K562 (cell line): ENCODE results near the gene CHODL. TPM values are rescaled to one million over a fixed set of nuclear protein-coding genes. Genes with fewer than 3 reads are reported as not detected.

Experiments
- ATAC-seq: fragments of 200-7000 bp; cut with Tn5 transposase; 3 replicates; pipeline ENCODE4 v1.9.1; 2020; ENCODE audit warnings: moderate library complexity
- BruUV-seq: library from RNA; stranded (reverse); fragments of 400-500 nt; replicated peaks from 2 replicates; lab custom pipeline; 2021; lab: Mats Ljungman, UMichigan
- CTCF ChIA-PET: fragments of 300-600 bp; formaldehyde crosslinking; extraction: SDS; loops from one replicate; lab custom pipeline; 2021; ENCODE audit warnings: low intra/inter-chr PET ratio; lab: Yijun Ruan, JAX
- POLR2A ChIA-PET: fragments of 300-600, 350-650 bp; sonication (Branson Sonifier 250); formaldehyde crosslinking; extraction: SDS; loops from one replicate; lab custom pipeline; 2021; ENCODE audit warnings: antibody characterized with exemption, inconsistent platforms; lab: Yijun Ruan, JAX
- DNase-seq, 4 experiments: peaks; one replicate each; pipeline versions ENCODE4 v3.0.0 to v3.0.0-alpha.2; 2011 to 2018; ENCODE audit warnings: low spot score in 3 of 4, mixed read lengths in 3 of 4; ENCODE audit errors: extremely low read depth in 1 of 4
- FAIRE-seq: peaks from 2 replicates; lab custom pipeline; 2011; peaks lifted over from hg19 to GRCh38; lab: Jason Lieb, UNC
- H2AFZ ChIP-seq: 2 replicates; pipeline ENCODE4 v1.6.0; 2011; ENCODE audit warnings: low read depth, low read length, control low read depth, inconsistent platforms
- H3K27ac ChIP-seq: fragments of 200-600 bp; 3 replicates; pipeline ENCODE4 v1.8.0; 2011; ENCODE audit warnings: low read depth, mild to moderate bottlenecking, control low read depth, inconsistent platforms, low read length, moderate library complexity, mixed read lengths; ENCODE audit errors: extremely low read depth
- H3K27me3 ChIP-seq, 2 experiments: fragments of 300-600 bp in 1 of 2; 2 replicates in 1 of 2; 3 replicates in 1 of 2; pipeline versions ENCODE4 v1.6.0 to v1.8.0; 2011; ENCODE audit warnings: inconsistent platforms in 2 of 2, low read length in 2 of 2, mild to moderate bottlenecking in 1 of 2, mixed read lengths in 1 of 2, moderate library complexity in 1 of 2; ENCODE audit not compliant: control insufficient read depth in 2 of 2, insufficient read depth in 2 of 2
- H3K36me3 ChIP-seq: fragments of 300-600 bp; 3 replicates; pipeline ENCODE4 v1.8.0; 2011; ENCODE audit warnings: mild to moderate bottlenecking, low read length, inconsistent platforms; ENCODE audit not compliant: control insufficient read depth, insufficient read depth
- H3K4me1 ChIP-seq, 2 experiments: fragments of 200-600 bp in 1 of 2; replicated peaks in 1 of 2; 2 replicates in 1 of 2; 3 replicates in 1 of 2; pipeline versions ENCODE4 v1.5.1 to v1.8.0; 2011; ENCODE audit warnings: inconsistent platforms in 2 of 2, low read length in 2 of 2, mild to moderate bottlenecking in 1 of 2, mixed read lengths in 1 of 2, moderate library complexity in 1 of 2; ENCODE audit not compliant: control insufficient read depth in 2 of 2, insufficient read depth in 2 of 2
- H3K4me2 ChIP-seq: 2 replicates; pipeline ENCODE4 v1.6.1; 2011; ENCODE audit warnings: low read length, control low read depth, inconsistent platforms, mixed read lengths; ENCODE audit not compliant: insufficient read depth
- H3K4me3 ChIP-seq: fragments of 200-600 bp; sonication (generic), shearing (Covaris generic); 2 replicates; pipeline ENCODE4 v1.5.1; 2016; ENCODE audit warnings: control low read depth, inconsistent platforms
- H3K79me2 ChIP-seq: fragments of 200-600 bp; 3 replicates; pipeline ENCODE4 v1.8.0; 2011; ENCODE audit warnings: low read length, inconsistent platforms; ENCODE audit not compliant: control insufficient read depth, insufficient read depth
- H3K9ac ChIP-seq, 2 experiments: 2 replicates each; pipeline versions ENCODE4 v1.6.0 to v1.6.1; 2011; ENCODE audit warnings: low read depth in 2 of 2, low read length in 2 of 2, control low read depth in 1 of 2, inconsistent platforms in 1 of 2, mild to moderate bottlenecking in 1 of 2, mixed read lengths in 1 of 2; ENCODE audit not compliant: insufficient read depth in 1 of 2
- H3K9me1 ChIP-seq: one replicate; pipeline ENCODE4 v1.6.0; 2011; ENCODE audit warnings: inconsistent platforms, mild to moderate bottlenecking, low read length, moderate library complexity; ENCODE audit not compliant: control insufficient read depth, insufficient read depth
- H3K9me3 ChIP-seq: replicated peaks from 2 replicates; pipeline ENCODE4 v1.5.1; 2011; ENCODE audit warnings: low read depth, low read length, inconsistent platforms; ENCODE audit not compliant: control insufficient read depth, insufficient read depth
- H4K20me1 ChIP-seq: replicated peaks from 2 replicates; pipeline ENCODE4 v1.6.1; 2011; ENCODE audit warnings: low read length, inconsistent platforms, mixed read lengths; ENCODE audit not compliant: control insufficient read depth, insufficient read depth
- EP300 ChIP-seq: IDR thresholded peaks from 2 replicates; pipeline ENCODE4 v1.6.1; 2012; ENCODE audit warnings: low read length, improper control_type of control experiment
- KHSRP ChIP-seq: fragments of 450-650 bp; IDR thresholded peaks from 2 replicates; pipeline ENCODE4 v1.6.1; 2017
- NFE2 ChIP-seq: IDR thresholded peaks from 2 replicates; pipeline ENCODE4 v1.6.1; 2014; ENCODE audit warnings: antibody characterized with exemption, low read depth
- NFXL1 ChIP-seq: fragments of 450-650 bp; formaldehyde crosslinking; IDR thresholded peaks from 2 replicates; pipeline ENCODE4 v1.4.0; 2021; ENCODE audit warnings: mild to moderate bottlenecking
- SMAD3 ChIP-seq: fragments of 450-650 bp; formaldehyde crosslinking; conservative IDR thresholded peaks from 2 replicates; pipeline ENCODE4 v1.4.0; 2020; ENCODE audit warnings: mild to moderate bottlenecking
- TFAM ChIP-seq: fragments of 250-450 bp; sonication (Bioruptor Pico); conservative IDR thresholded peaks from 2 replicates; pipeline ENCODE4 v1.5.0; 2021; ENCODE audit warnings: mild to moderate bottlenecking, moderate library complexity
- ZFPM2 ChIP-seq: fragments of 250-450 bp; sonication (Bioruptor Pico); IDR thresholded peaks from 2 replicates; pipeline ENCODE4 v1.5.1; 2022; ENCODE audit warnings: mild to moderate bottlenecking
- ZNF197 ChIP-seq: fragments of 200-800 bp; sonication (Bioruptor generic); IDR thresholded peaks from 2 replicates; pipeline ENCODE4 v1.6.1; 2016; ENCODE audit warnings: low read depth, missing genetic modification characterization, missing compliant biosample characterization
- ZNF511 ChIP-seq: sonication (generic); formaldehyde crosslinking; IDR thresholded peaks from 2 replicates; pipeline ENCODE4 v1.8.0; 2022; ENCODE audit warnings: mild to moderate bottlenecking, missing genetic modification reagents
- ZNF586 ChIP-seq: fragments of 450-650 bp; formaldehyde crosslinking; conservative IDR thresholded peaks from 2 replicates; pipeline ENCODE4 v1.4.0; 2020; ENCODE audit warnings: mild to moderate bottlenecking, moderate library complexity
- ZNF695 ChIP-seq: fragments of 450-650 bp; formaldehyde crosslinking; IDR thresholded peaks from 2 replicates; pipeline ENCODE4 v1.4.0; 2020; ENCODE audit warnings: mild to moderate bottlenecking, moderate library complexity
- WGBS: fragments of 100-300 bp; shearing (Covaris generic); methylation state at CpG from one replicate; pipeline ENCODE4 v1.1.6; 2016; ENCODE audit warnings: low coverage, mixed read lengths; ENCODE audit not compliant: insufficient coverage; ENCODE audit errors: missing lambda C conversion rate; 5-methylcytosine and 5-hydroxymethylcytosine counted together
- in situ Hi-C: fragments of 300-500 bp; cut with MboI; formaldehyde crosslinking; loops from 4 replicates; pipeline ENCODE4 v1.15.0; 2018; ENCODE audit warnings: inconsistent platforms, mixed read lengths
- intact Hi-C: fragments of 100-400 bp; cut with micrococcal nuclease; formaldehyde crosslinking; loops from 2 replicates; pipeline ENCODE4 v1.14.2; 2022
- polyA plus RNA-seq, 8 experiments: library from polyadenylated mRNA; depleted of rRNA in 4 of 8; stranded (reverse) in 5 of 8; unstranded in 3 of 8; fragments of >200 nt; fragmentation: Nextera tagmentation in 2 of 8; fragmentation: Illumina TruSeq in 1 of 8; extraction: Ambion mirVana in 2 of 8; extraction: Trizol in 1 of 8; gene quantifications; 2 replicates each; pipeline versions ENCODE4 v1.2.1 to v1.2.3, GENCODE V29; 2011 to 2014; ENCODE audit warnings: inconsistent platforms in 1 of 8, missing spikeins in 1 of 8
- total RNA-seq, 7 experiments: library from RNA; depleted of rRNA in 6 of 7; stranded (reverse); fragments of >200 nt in 6 of 7; fragmentation: Illumina TruSeq in 2 of 7; extraction: Trizol in 2 of 7; gene quantifications; 2 replicates each; pipeline versions ENCODE4 v1.2.1 to v1.2.3, GENCODE V29; 2011 to 2021; ENCODE audit warnings: low replicate concordance in 1 of 7
- TF ChIP-seq, protein P1 (sequence below): fragments of 250-450 bp; sonication (Bioruptor Pico); IDR thresholded peaks from 2 replicates; pipeline ENCODE4 v1.4.0; 2020; ENCODE audit warnings: mild to moderate bottlenecking, moderate library complexity, borderline replicate concordance
- TF ChIP-seq, protein P2 (sequence below), 2 experiments: fragments of 200-800 bp in 1 of 2; sonication (Bioruptor generic) in 1 of 2; sonication (generic) in 1 of 2; formaldehyde crosslinking in 1 of 2; IDR thresholded peaks in 1 of 2; conservative IDR thresholded peaks in 1 of 2; 2 replicates each; pipeline versions ENCODE4 v1.5.0 to v1.6.1; 2016 to 2020; ENCODE audit warnings: missing compliant biosample characterization in 1 of 2, missing genetic modification characterization in 1 of 2, missing genetic modification reagents in 1 of 2
- TF ChIP-seq, protein P3 (sequence below): sonication (generic); formaldehyde crosslinking; IDR thresholded peaks from 2 replicates; pipeline ENCODE4 v1.8.0; 2022; ENCODE audit warnings: mild to moderate bottlenecking, missing genetic modification reagents
- TF ChIP-seq, protein P4 (sequence below): IDR thresholded peaks from 2 replicates; pipeline ENCODE4 v1.6.1; 2011; ENCODE audit not compliant: insufficient read length; ENCODE audit errors: extremely low read depth

The CHODL gene
- total and polyA plus RNA-seq, 9 of the 15 experiments (the other 6 are each of a cell fraction or from before 2014, with no cell fraction given): not detected

GRCh38 chr21:18253221-18253620 is 8.6 kb downstream of the CHODL start:
- FAIRE-seq (no peak), ATAC-seq (no peak), DNase-seq (no peak)
- CTCF ChIA-PET: no interaction called here
- in situ Hi-C loops (no loop called here), intact Hi-C loops (no loop called here)
- Histone ChIP-seq H3K4me2 (no peak overlapping the region), H3K27ac (no peak overlapping the region), H4K20me1 (no peaks in the 10 kb centered on the region), H3K27me3 (no peaks in the 10 kb centered on the region), H2AFZ (no peak overlapping the region), H3K79me2 (no peaks in the 10 kb centered on the region), H3K9me3 (peaks cover 2% of the 10 kb centered on the region; the same call in 1 of the 2 replicates), H3K4me1 (no peaks in the 10 kb centered on the region), H3K36me3 (no peaks in the 10 kb centered on the region), H3K9ac (no peak overlapping the region), H3K4me3 (no peak overlapping the region), H3K9me1 (no peaks in the 10 kb centered on the region)
- BruUV-seq: no TSS peak
- 3% methylated on average over 2 of the region's 2 CpGs for WGBS
- POLR2A ChIA-PET: no interaction called here
- TF ChIP-seq EP300 (no peak), NFE2 (no peak), KHSRP (no peak), ZNF511 (no peak), SMAD3 (CRISPR knock-in tag) (no peak), TFAM (CRISPR knock-in tag) (no peak), ZNF197 (no peak), ZNF586 (CRISPR knock-in tag) (no peak), ZNF695 (CRISPR knock-in tag) (no peak), NFXL1 (no peak), ZFPM2 (CRISPR knock-in tag) (no peak)
- TF ChIP-seq, protein P1, sequence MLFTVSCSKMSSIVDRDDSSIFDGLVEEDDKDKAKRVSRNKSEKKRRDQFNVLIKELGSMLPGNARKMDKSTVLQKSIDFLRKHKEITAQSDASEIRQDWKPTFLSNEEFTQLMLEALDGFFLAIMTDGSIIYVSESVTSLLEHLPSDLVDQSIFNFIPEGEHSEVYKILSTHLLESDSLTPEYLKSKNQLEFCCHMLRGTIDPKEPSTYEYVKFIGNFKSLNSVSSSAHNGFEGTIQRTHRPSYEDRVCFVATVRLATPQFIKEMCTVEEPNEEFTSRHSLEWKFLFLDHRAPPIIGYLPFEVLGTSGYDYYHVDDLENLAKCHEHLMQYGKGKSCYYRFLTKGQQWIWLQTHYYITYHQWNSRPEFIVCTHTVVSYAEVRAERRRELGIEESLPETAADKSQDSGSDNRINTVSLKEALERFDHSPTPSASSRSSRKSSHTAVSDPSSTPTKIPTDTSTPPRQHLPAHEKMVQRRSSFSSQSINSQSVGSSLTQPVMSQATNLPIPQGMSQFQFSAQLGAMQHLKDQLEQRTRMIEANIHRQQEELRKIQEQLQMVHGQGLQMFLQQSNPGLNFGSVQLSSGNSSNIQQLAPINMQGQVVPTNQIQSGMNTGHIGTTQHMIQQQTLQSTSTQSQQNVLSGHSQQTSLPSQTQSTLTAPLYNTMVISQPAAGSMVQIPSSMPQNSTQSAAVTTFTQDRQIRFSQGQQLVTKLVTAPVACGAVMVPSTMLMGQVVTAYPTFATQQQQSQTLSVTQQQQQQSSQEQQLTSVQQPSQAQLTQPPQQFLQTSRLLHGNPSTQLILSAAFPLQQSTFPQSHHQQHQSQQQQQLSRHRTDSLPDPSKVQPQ (CRISPR knock-in tag): no peak
- TF ChIP-seq, protein P2, sequence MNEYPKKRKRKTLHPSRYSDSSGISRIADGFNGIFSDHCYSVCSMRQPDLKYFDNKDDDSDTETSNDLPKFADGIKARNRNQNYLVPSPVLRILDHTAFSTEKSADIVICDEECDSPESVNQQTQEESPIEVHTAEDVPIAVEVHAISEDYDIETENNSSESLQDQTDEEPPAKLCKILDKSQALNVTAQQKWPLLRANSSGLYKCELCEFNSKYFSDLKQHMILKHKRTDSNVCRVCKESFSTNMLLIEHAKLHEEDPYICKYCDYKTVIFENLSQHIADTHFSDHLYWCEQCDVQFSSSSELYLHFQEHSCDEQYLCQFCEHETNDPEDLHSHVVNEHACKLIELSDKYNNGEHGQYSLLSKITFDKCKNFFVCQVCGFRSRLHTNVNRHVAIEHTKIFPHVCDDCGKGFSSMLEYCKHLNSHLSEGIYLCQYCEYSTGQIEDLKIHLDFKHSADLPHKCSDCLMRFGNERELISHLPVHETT (CRISPR knock-in tag; conservative IDR thresholded peaks at IDR 0.05 in 1 of 2, IDR thresholded peaks at IDR 0.05 in 1 of 2): no peak
- TF ChIP-seq, protein P3, sequence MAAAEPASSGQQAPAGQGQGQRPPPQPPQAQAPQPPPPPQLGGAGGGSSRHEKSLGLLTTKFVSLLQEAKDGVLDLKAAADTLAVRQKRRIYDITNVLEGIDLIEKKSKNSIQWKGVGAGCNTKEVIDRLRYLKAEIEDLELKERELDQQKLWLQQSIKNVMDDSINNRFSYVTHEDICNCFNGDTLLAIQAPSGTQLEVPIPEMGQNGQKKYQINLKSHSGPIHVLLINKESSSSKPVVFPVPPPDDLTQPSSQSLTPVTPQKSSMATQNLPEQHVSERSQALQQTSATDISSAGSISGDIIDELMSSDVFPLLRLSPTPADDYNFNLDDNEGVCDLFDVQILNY (CRISPR knock-in tag): no peak
- TF ChIP-seq, protein P4, sequence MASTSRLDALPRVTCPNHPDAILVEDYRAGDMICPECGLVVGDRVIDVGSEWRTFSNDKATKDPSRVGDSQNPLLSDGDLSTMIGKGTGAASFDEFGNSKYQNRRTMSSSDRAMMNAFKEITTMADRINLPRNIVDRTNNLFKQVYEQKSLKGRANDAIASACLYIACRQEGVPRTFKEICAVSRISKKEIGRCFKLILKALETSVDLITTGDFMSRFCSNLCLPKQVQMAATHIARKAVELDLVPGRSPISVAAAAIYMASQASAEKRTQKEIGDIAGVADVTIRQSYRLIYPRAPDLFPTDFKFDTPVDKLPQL: no peak
